GM15510 (cell line): ENCODE results near the gene LDAF1.

Experiments used
- POLR2A ChIP-seq: IDR thresholded peaks from 3 replicates; pipeline ENCODE4 v1.6.1; 2011; ENCODE audit warnings: borderline replicate concordance; ENCODE audit not compliant: insufficient read length; ENCODE audit errors: extremely low read depth

The LDAF1 gene

GRCh38 chr16:21160276-21160675 is 1.8 kb downstream of the LDAF1 start:
- TF ChIP-seq POLR2A: no peak

- no peak for TF ChIP-seq POLR2A
These were observed 2.7 kb downstream of the LDAF1 start for GRCh38 chr16:21161211-21161610.

- TF ChIP-seq POLR2A: no peak
These were observed 4.2 kb downstream of the LDAF1 start for GRCh38 chr16:21162661-21163151.

- TF ChIP-seq POLR2A: no peak
These were observed 5.1 kb downstream of the LDAF1 start for GRCh38 chr16:21163576-21163975.

- TF ChIP-seq POLR2A: no peak
These were observed 6.2 kb downstream of the LDAF1 start for GRCh38 chr16:21164521-21165168.

GRCh38 chr16:21166561-21166961 is 8.1 kb downstream of the LDAF1 start:
- TF ChIP-seq POLR2A: no peak

GRCh38 chr16:21167360-21167759 is 8.9 kb downstream of the LDAF1 start:
- TF ChIP-seq POLR2A: no peak

GRCh38 chr16:21167929-21168602 is 9.6 kb downstream of the LDAF1 start:
- no peak for TF ChIP-seq POLR2A

- TF ChIP-seq POLR2A: no peak
These were observed 10.9 kb downstream of the LDAF1 start for GRCh38 chr16:21169249-21169981.

- TF ChIP-seq POLR2A: no peak
These were observed 14.2 kb downstream of the LDAF1 start for GRCh38 chr16:21172650-21173049.

GRCh38 chr16:21175397-21175796 is 16.9 kb downstream of the LDAF1 start:
- no peak for TF ChIP-seq POLR2A

- TF ChIP-seq POLR2A: no peak
These were observed 20.9 kb downstream of the LDAF1 start for GRCh38 chr16:21179126-21179982.

GRCh38 chr16:21179983-21180365 is 21.5 kb downstream of the LDAF1 start:
- no peak for TF ChIP-seq POLR2A

- TF ChIP-seq POLR2A: no peak
These were observed 25.5 kb downstream of the LDAF1 start for GRCh38 chr16:21183995-21184394.

- no peak for TF ChIP-seq POLR2A
These were observed 26.4 kb downstream of the LDAF1 start for GRCh38 chr16:21184834-21185233.

- TF ChIP-seq POLR2A: no peak
These were observed 27.3 kb downstream of the LDAF1 start for GRCh38 chr16:21185659-21186325.
